ENCODE measurements around the gene GREB1.

GREB1 gene

GRCh38 chr2:11537951-11538350 lies 4.1 kb downstream of the GREB1 start:
- DNase-seq (ENCODE audit: low spot score) = no peak

GRCh38 chr2:11539317-11540147 lies 5.7 kb downstream of the GREB1 start:
- DNase-seq (ENCODE audit: low spot score) = no peak

- no peak for DNase-seq (ENCODE audit: low spot score)
Measured at GRCh38 chr2:11540148-11540995, 6.5 kb downstream of the GREB1 start.

- no peak for DNase-seq (ENCODE audit: low spot score)
Measured at GRCh38 chr2:11540996-11541692, 7.3 kb downstream of the GREB1 start.

DNA sequence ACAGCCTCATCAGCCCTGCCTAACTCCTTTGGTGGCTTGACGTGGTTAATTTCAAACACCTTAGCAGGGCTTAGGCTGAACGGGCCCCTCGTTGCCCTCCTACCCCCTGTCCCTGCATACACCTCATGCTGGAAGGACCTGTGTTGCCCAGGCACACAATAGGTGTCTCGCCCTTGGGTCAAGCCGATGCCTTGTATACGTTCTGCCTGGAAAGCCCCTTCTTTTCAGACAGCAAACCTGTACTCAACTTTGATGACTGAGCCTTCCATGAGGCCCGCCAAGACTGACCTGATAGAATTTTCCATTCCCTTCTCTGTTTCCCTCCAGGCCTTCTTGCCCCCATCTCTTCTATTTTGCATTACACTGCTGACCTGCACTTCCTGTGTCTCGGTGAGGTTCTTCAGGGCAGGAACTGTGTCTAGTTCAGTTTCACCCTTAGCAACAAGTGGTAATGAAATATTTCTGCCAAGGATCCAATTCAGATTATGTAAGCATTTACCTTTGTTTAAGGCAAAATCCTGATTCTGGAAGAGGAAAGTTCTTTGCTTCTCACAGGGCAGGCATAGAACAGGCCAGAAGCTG lies 7.9 kb downstream of the GREB1 start:
- no peak for DNase-seq (ENCODE audit: low spot score)

- no peak for DNase-seq (ENCODE audit: low spot score)
Measured at GRCh38 chr2:11542275-11542819, 8.5 kb downstream of the GREB1 start.

DNA sequence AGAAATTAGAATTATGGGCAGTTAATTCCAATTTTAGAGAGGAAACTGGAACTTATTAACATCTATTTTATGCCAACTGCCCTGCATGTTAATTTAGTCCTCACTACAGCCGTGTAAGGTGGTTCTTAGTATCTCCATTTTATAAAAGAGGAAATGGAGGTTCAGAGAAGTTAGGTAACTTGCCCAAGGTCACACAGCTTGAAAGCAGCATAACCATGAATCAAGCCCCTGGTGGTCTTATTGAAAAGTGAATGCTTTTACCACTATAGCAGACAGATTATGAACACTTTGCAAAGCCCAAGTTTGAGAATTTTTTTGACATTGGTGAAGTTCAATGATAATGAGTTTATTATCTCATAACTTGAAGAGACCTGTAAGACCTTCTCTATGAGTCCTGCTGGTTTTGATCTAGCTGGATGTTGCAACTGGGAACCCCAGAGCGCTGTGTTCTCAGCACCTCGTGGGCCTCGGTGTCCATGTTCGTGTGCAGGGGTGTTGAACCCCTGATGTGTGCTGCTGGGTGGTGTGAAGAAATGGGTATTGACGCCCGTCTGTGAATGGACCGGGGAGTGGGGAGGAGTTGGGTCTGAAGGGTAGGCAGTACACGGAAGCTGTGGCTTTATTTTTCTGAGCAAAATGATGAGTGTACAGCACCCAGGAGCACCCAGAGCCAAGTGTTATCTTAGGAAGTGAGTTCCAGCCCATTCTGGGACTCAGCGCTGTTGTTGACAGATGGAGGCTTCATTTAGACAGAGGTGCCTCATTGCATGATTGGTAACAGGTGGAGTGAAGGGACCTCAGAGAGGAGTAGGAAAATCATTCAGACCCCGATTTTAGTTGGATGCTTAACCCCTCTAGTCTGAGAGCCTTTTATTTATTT lies 9.7 kb downstream of the GREB1 start:
- DNase-seq (ENCODE audit: low spot score) = no peak

GRCh38 chr2:11546072-11546471 lies 12.2 kb downstream of the GREB1 start:
- no peak for DNase-seq (ENCODE audit: low spot score)

- DNase-seq (ENCODE audit: low spot score) = no peak
Measured at GRCh38 chr2:11547912-11548497, 14.2 kb downstream of the GREB1 start.

DNA sequence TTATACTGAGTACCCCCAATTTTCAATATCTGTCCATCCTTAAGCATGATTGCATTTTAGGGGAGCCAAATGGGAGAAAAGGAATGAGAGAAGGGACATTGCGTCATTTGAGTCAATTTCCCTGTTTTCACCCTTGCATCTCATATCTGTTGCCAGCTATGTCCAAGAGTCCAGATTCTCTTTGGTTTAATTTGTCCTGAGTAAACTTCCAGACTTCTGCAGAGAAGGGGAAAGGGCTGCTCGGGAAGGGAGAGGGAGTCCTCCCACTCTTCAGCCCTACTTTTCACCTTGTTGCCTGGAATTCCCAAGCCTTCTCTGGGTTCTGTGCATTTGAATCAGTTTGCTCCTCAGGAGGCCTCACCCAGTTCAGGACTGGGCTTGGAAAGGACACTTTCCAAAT lies 16.5 kb downstream of the GREB1 start:
- no peak for DNase-seq (ENCODE audit: low spot score)

- DNase-seq (ENCODE audit: low spot score) = no peak
Measured at GRCh38 chr2:11550901-11551568, 17.2 kb downstream of the GREB1 start.

DNA sequence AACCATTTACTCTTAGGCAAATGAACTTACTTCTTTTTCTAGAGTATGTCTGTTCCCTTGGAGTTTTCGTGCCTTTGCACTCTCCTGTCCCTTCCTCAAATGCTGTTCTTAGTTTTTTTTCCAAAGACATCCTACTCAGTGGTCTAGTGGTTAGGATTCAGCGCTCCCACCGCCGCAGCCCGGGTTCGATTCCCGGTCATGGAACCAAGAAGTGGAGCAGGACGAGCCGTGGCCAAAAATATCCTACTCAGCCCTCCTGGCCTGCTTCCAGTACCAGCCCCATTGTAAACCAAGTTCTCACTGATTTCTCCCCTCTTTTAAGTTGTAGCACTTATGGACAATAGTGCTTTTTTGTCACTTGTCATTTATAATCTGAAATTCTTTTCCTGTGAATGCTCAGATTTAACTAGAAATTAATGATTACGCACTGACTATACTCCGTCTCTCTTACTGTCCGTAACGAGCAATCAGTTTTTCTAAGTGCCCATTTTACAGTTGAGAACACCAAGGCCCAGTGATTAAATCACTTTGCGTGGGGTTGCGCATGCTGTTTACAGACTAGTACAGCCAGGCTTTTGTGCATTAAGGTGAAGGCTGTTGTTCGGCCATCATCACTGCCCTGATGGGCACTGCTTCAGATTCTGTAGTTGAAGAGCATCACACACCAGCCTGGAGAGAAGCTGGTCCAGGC lies 17.9 kb downstream of the GREB1 start:
- no peak for DNase-seq (ENCODE audit: low spot score)

DNA sequence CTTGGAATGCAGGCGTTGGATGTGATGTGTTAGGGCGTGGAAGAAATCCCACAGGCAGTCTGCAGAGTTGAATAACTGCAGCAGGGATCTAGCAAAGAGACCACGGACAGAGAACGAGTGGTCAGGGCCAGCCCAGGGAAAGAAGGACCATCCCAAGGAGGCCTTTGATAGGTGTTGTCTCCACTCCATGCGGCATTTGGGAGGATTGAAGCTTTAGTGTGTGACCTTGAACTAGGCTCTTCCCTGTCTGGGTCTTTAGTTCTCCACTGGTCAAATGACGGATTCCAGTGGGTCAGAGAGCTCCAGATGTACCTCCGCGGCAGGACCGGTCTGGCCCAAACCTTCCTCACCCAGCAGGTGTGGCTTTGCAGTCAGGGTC lies 18.4 kb downstream of the GREB1 start:
- DNase-seq (ENCODE audit: low spot score) = no peak

- no peak for DNase-seq (ENCODE audit: low spot score)
Measured at GRCh38 chr2:11553661-11554398, 20.0 kb downstream of the GREB1 start.

DNA sequence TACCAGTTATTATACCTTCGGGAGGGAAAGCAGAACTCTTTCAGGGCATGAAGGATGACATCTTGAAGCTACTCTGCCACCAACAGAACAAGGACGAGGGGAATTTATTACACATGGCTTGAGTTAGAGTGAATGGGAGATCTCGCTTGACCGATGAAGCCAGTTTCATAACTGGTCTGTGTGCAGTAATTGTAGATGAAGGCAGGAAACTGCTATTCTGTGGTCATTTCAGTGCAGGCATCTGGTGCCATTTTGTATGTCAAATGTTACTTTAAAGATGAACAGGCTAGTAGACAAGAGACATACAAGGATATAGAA lies 20.5 kb downstream of the GREB1 start:
- no peak for DNase-seq (ENCODE audit: low spot score)

DNA sequence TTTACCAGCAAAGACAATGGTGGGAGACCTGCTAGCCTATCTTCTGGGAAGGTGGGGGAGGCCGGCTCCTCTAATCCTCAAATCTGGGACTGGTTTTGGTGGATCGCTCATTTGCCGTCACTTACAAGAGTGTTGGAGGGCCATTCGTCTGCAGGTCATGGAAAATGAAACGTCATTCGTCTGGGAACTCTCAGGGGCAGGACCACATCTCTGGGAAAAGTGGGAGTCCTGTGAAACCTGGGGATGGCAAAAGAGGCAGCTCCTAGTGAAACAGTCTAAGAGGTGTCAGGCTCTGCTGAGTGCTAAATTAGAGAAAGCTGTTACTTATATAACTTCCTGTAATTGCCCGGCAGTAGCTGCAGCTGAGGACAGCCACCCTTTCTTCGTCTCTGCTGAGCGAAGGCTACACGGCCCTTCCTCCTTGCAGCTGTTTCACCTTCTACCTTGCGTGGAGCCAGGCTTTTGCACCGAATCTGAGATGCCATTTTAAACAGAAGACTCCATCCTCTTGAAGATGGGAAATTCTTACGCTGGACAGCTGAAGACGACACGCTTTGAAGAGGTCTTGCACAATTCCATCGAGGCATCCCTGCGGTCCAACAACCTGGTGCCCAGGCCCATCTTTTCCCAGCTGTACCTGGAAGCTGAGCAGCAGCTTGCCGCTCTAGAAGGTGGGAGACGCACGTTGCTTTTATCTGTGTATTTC lies 22.4 kb downstream of the GREB1 start:
- DNase-seq (ENCODE audit: low spot score) = no peak

- DNase-seq (ENCODE audit: low spot score) = no peak
Measured at GRCh38 chr2:11558214-11558886, 24.5 kb downstream of the GREB1 start.
